Spleen (tissue), 11 donors: ENCODE results near the gene BTLA. TPM values are rescaled to one million over a fixed set of nuclear protein-coding genes. Genes with fewer than 3 reads are reported as not detected.

ENCODE experiments used
- DNase-seq: peaks from one replicate; pipeline ENCODE4 v3.0.0-alpha.2; 2020
- H3K27ac ChIP-seq, 8 donors: fragments of 200-600 bp; sonication (generic) in 7 of 8; 1 replicate in 4 of 8; 2 replicates in 4 of 8; pipeline versions ENCODE4 v1.5.0 to v1.8.0; 2016 to 2021; ENCODE audit warnings: inconsistent platforms in 4 of 8, mild to moderate bottlenecking in 4 of 8, moderate library complexity in 1 of 8
- H3K27me3 ChIP-seq, 7 donors: fragments of 200-600 bp; sonication (generic) in 6 of 7; replicated peaks in 1 of 7; 1 replicate in 4 of 7; 2 replicates in 3 of 7; pipeline versions ENCODE4 v1.5.0 to v1.8.0; 2016 to 2021; ENCODE audit warnings: inconsistent platforms in 3 of 7, mild to moderate bottlenecking in 1 of 7
- H3K36me3 ChIP-seq, 6 donors: fragments of 200-600 bp; sonication (generic) in 5 of 6; 1 replicate in 4 of 6; 2 replicates in 2 of 6; pipeline versions ENCODE4 v1.5.0 to v1.8.0; 2016 to 2021; ENCODE audit warnings: inconsistent platforms in 2 of 6
- H3K4me1 ChIP-seq, 6 donors: fragments of 200-600 bp; sonication (generic) in 5 of 6; 1 replicate in 3 of 6; 2 replicates in 3 of 6; pipeline versions ENCODE4 v1.5.0 to v1.8.0; 2016 to 2021; ENCODE audit warnings: inconsistent platforms in 3 of 6
- H3K4me3 ChIP-seq, 8 donors: fragments of 200-600 bp; sonication (generic) in 7 of 8; 1 replicate in 4 of 8; 2 replicates in 4 of 8; pipeline versions ENCODE4 v1.5.0 to v1.8.0; 2016 to 2021; ENCODE audit warnings: inconsistent platforms in 4 of 8, mild to moderate bottlenecking in 4 of 8, moderate library complexity in 2 of 8
- H3K9me3 ChIP-seq, 8 donors: fragments of 200-600 bp; sonication (generic) in 7 of 8; 1 replicate in 4 of 8; 2 replicates in 4 of 8; pipeline versions ENCODE4 v1.5.0 to v1.8.0; 2016 to 2021; ENCODE audit warnings: inconsistent platforms in 4 of 8
- CTCF ChIP-seq, 11 experiments: fragments of 200-600 bp in 7 of 11; fragments of 450-650 bp in 4 of 11; sonication (generic) in 4 of 11; IDR thresholded peaks in 8 of 11; conservative IDR thresholded peaks in 3 of 11; 1 replicate in 7 of 11; 2 replicates in 4 of 11; pipeline versions ENCODE4 v1.4.0 to v1.8.0; 2016 to 2021; ENCODE audit warnings: antibody characterized with exemption in 11 of 11, inconsistent platforms in 4 of 11, mild to moderate bottlenecking in 1 of 11
- POLR2A ChIP-seq, 3 donors: fragments of 450-650 bp; IDR thresholded peaks; one replicate each; pipeline ENCODE4 v1.5.1; 2017; ENCODE audit warnings: antibody characterized with exemption in 3 of 3, mild to moderate bottlenecking in 1 of 3
- POLR2AphosphoS5 ChIP-seq, 3 donors: sonication (generic); formaldehyde crosslinking; IDR thresholded peaks; one replicate each; pipeline ENCODE4 v1.5.1; 2017; ENCODE audit warnings: antibody characterized with exemption in 3 of 3
- WGBS, 5 donors: extraction: QIAGEN DNeasy Blood & Tissue Kit in 3 of 5; methylation state at CpG; one replicate each; pipeline versions ENCODE4 v1.1.5 to v1.1.7; 2013 to 2018; 5-methylcytosine and 5-hydroxymethylcytosine counted together
- intact Hi-C: fragments of 100-400 bp; cut with DNase I; formaldehyde crosslinking; loops from one replicate; pipeline ENCODE4 v1.15.0; 2023; ENCODE audit warnings: low total_unique reads
- polyA plus RNA-seq, 3 donors: library from polyadenylated mRNA; stranded (reverse); fragments of 200-250 nt; gene quantifications; one replicate each; pipeline ENCODE4 v1.2.1, GENCODE V29; 2013
- total RNA-seq, 7 donors: library from RNA; depleted of rRNA in 3 of 7; stranded (reverse); fragments of >200 nt in 3 of 7; fragmentation: NEBNext Ultra II Directional in 4 of 7; extraction: Animal tissue kit (Norgen Biotek cat#: 25700) in 4 of 7; gene quantifications; one replicate each; pipeline versions ENCODE4 v1.1.0 to v1.2.1, GENCODE V29; 2016 to 2021
- donor health status: healthy with polysubstance abuse.
- donor health status: DM: no; HTN: no; CAD: no; lungs with moderate emphysema.
- donor health status: DM: no; HTN: no; CAD: no.
- donor health status: Bipolar disorder and iron deficiency.
- donor health status: healthy.
- donor health status: DM: no; HTN: no; CAD: no.
- donor health status: DM: yes; HTN: yes; CAD: no.

Gene BTLA
- total and polyA plus RNA-seq, 10 donors, result 12.8 to 46.0 (median 26.1) TPM

- no peaks in the 10 kb centered on the region for H3K27me3 ChIP-seq
- no peak overlapping the region for H3K27ac ChIP-seq
- TF ChIP-seq POLR2AphosphoS5 (IDR thresholded peaks at IDR 0.05), result no peak
- TF ChIP-seq POLR2A (IDR thresholded peaks at IDR 0.05), result no peak
- TF ChIP-seq CTCF (IDR thresholded peaks at IDR 0.05 in 8 of 11, conservative IDR thresholded peaks at IDR 0.05 in 3 of 11), result no peak
- no peaks in the 10 kb centered on the region for H3K36me3 ChIP-seq
- intact Hi-C loops, result no loop called here
- H3K4me1 ChIP-seq, result peaks cover 0 to 9% (median 2%) of the 10 kb centered on the region in 6 donors
- DNase-seq, result no peak
- no peaks in the 10 kb centered on the region for H3K9me3 ChIP-seq
- 89 to 96% (median 93%) methylated on average over 8 of the region's 8 CpGs for WGBS, 5 donors
- H3K4me3 ChIP-seq, result no peak overlapping the region
Measured at GRCh38 chr3:112416391-112417212, 82.7 kb downstream of the BTLA start.

GRCh38 chr3:112415390-112415789 lies 83.9 kb downstream of the BTLA start:
- H3K27ac ChIP-seq, result no peak overlapping the region
- no peaks in the 10 kb centered on the region for H3K36me3 ChIP-seq
- H3K9me3 ChIP-seq, result no peaks in the 10 kb centered on the region
- no peak for DNase-seq
- H3K4me1 ChIP-seq, result peaks cover 0 to 9% (median 2%) of the 10 kb centered on the region in 6 donors
- H3K27me3 ChIP-seq, result no peaks in the 10 kb centered on the region
- intact Hi-C loops, result no loop called here
- no peak overlapping the region for H3K4me3 ChIP-seq
- 94 to 98% (median 97%) methylated on average over 6 of the region's 6 CpGs for WGBS, 5 donors
- TF ChIP-seq CTCF (IDR thresholded peaks at IDR 0.05 in 8 of 11, conservative IDR thresholded peaks at IDR 0.05 in 3 of 11), result no peak
- TF ChIP-seq POLR2AphosphoS5 (IDR thresholded peaks at IDR 0.05), result no peak
- TF ChIP-seq POLR2A (IDR thresholded peaks at IDR 0.05), result no peak

Other genes with a start within 250 kb of the BTLA start
- gene SLC9C1, start 205.3 kb downstream of the BTLA start, total RNA-seq, result under 1 TPM in 1 of 7 donors, not detected in 6; 0.18 TPM
- under 1 TPM in 1 of 3 donors, not detected in 2; 0.05 TPM for gene SLC9C1, start 205.3 kb downstream of the BTLA start, polyA plus RNA-seq
- 1 to 10 TPM; 4.8 to 9.3 (median 6.9) TPM for gene CD200, start 166.3 kb downstream of the BTLA start, total RNA-seq
- gene CD200, start 166.3 kb downstream of the BTLA start, polyA plus RNA-seq, result 10 to 100 TPM in 1 of 3 donors, 1 to 10 TPM in 2; 4.3 to 13.1 (median 4.5) TPM
- 10 to 100 TPM; 70.9 to 98.1 (median 81.5) TPM for gene ATG3, start 62.5 kb upstream of the BTLA start, total RNA-seq
- gene ATG3, start 62.5 kb upstream of the BTLA start, polyA plus RNA-seq, result 10 to 100 TPM; 35.8 to 58.6 (median 44.4) TPM
- 10 to 100 TPM; 31.1 to 48.0 (median 38.0) TPM for gene SLC35A5, start 62.6 kb upstream of the BTLA start, total RNA-seq
- 10 to 100 TPM in 2 of 3 donors, 1 to 10 TPM in 1; 8.2 to 11.5 (median 11.5) TPM for gene SLC35A5, start 62.6 kb upstream of the BTLA start, polyA plus RNA-seq
- gene CCDC80, start 141.7 kb upstream of the BTLA start, total RNA-seq, result 10 to 100 TPM; 10.7 to 99.9 (median 37.8) TPM
- 10 to 100 TPM in 1 of 3 donors, 1 to 10 TPM in 2; 5.2 to 17.1 (median 6.8) TPM for gene CCDC80, start 141.7 kb upstream of the BTLA start, polyA plus RNA-seq